Kidney (tissue), 14 donors: ENCODE data around the gene AFG3L2. TPM values are rescaled to one million over a fixed set of nuclear protein-coding genes. Genes with fewer than 3 reads are reported as not detected.

Experiments
- DNase-seq, 5 donors: peaks; one replicate each; pipeline ENCODE4 v3.0.0-alpha.2; 2013 to 2020
- FAIRE-seq: peaks from 2 replicates; lab custom pipeline; 2012; peaks lifted over from hg19 to GRCh38; lab: Jason Lieb, UNC
- H3K27ac ChIP-seq, 2 donors: one replicate each; pipeline ENCODE4 v1.7.0; 2013; ENCODE audit warnings: low read depth in 2 of 2, low read length in 2 of 2, inconsistent platforms in 1 of 2
- H3K27me3 ChIP-seq: one replicate; pipeline ENCODE4 v1.7.1; 2013; ENCODE audit warnings: low read length, inconsistent platforms; ENCODE audit not compliant: control insufficient read depth, insufficient read depth
- H3K36me3 ChIP-seq, 3 donors: one replicate each; pipeline versions ENCODE4 v1.7.0 to v1.7.1; 2013; ENCODE audit warnings: low read length in 3 of 3, control low read depth in 1 of 3, inconsistent platforms in 1 of 3; ENCODE audit not compliant: insufficient read depth in 3 of 3, control insufficient read depth in 2 of 3
- H3K4me1 ChIP-seq, 3 donors: one replicate each; pipeline versions ENCODE4 v1.7.0 to v1.7.1; 2013; ENCODE audit warnings: low read length in 3 of 3, inconsistent platforms in 1 of 3, low read depth in 1 of 3; ENCODE audit not compliant: control insufficient read depth in 2 of 3, insufficient read depth in 2 of 3
- H3K4me3 ChIP-seq, 3 donors: one replicate each; pipeline versions ENCODE4 v1.7.0 to v1.8.1; 2013; ENCODE audit warnings: low read length in 3 of 3, control low read depth in 1 of 3, inconsistent platforms in 1 of 3
- H3K9ac ChIP-seq, 3 donors: one replicate each; pipeline versions ENCODE4 v1.7.0 to v1.7.1; 2013; ENCODE audit warnings: low read length in 3 of 3, control low read depth in 1 of 3, inconsistent platforms in 1 of 3
- H3K9me3 ChIP-seq, 3 donors: one replicate each; pipeline versions ENCODE4 v1.7.0 to v1.7.1; 2013; ENCODE audit warnings: low read length in 3 of 3, control low read depth in 1 of 3, inconsistent platforms in 1 of 3; ENCODE audit not compliant: control insufficient read depth in 2 of 3, insufficient read depth in 1 of 3
- CTCF ChIP-seq: IDR thresholded peaks from 3 replicates; pipeline ENCODE4 v1.5.1; 2012; ENCODE audit warnings: mild to moderate bottlenecking, moderate library complexity, borderline replicate concordance; ENCODE audit not compliant: insufficient read depth; ENCODE audit errors: extremely low read depth
- intact Hi-C: fragments of 100-400 bp; cut with DNase I; formaldehyde crosslinking; loops from one replicate; pipeline ENCODE4 v1.11.1; 2022
- polyA plus RNA-seq: library from polyadenylated mRNA; stranded (reverse); fragments of 350-450 nt; fragmentation: Illumina TruSeq; extraction: RNeasy Lipid Tissue Mini Kit (QIAGEN cat#74804); gene quantifications from one replicate; pipeline ENCODE4 v1.2.3, GENCODE V29; 2014; ENCODE audit warnings: low read depth, low replicate concordance; ENCODE audit not compliant: insufficient read depth
- total RNA-seq: library from RNA; stranded (reverse); fragmentation: NEBNext Ultra II Directional; extraction: Animal tissue kit (Norgen Biotek cat#: 25700); gene quantifications from one replicate; pipeline ENCODE4 v1.2.1, GENCODE V29; 2021
- donor health status: control.
- donor health status: control.
- donor health status: control.
- donor health status: control.
- donor health status: control.
- donor health status: DM: yes; HTN: yes; CAD: no.
- donor health status: Normal renal cell carcinoma (clear cell type).

Gene AFG3L2
- total and polyA plus RNA-seq, 2 donors from 2014 or later = 55.9 to 62.7 TPM

- Histone ChIP-seq H3K4me3 (peak overlapping the region; percentile 39 to 62 (median 54)), H3K27ac (no peak overlapping the region), H3K4me1 (peaks cover 0 to 4% (median 0%) of the 10 kb centered on the region in 3 donors), H3K9me3 (no peaks in the 10 kb centered on the region), H3K27me3 (no peaks in the 10 kb centered on the region), H3K9ac (peak overlapping the region; percentile 2 to 38 (median 13)), H3K36me3 (no peaks in the 10 kb centered on the region)
- FAIRE-seq (no peak), DNase-seq (peak in 1 of 5 donors; percentile 43)
- no peak for TF ChIP-seq CTCF
- intact Hi-C loops = no loop called here
Observed at GRCh38 chr18:12408247-12408869, 31.3 kb upstream of the AFG3L2 start.

- Histone ChIP-seq H3K27me3 (no peaks in the 10 kb centered on the region), H3K4me1 (peaks cover 0 to 4% (median 0%) of the 10 kb centered on the region in 3 donors), H3K9me3 (no peaks in the 10 kb centered on the region), H3K36me3 (no peaks in the 10 kb centered on the region), H3K4me3 (no peak overlapping the region), H3K27ac (no peak overlapping the region), H3K9ac (no peak overlapping the region)
- FAIRE-seq = no peak
- no peak for TF ChIP-seq CTCF
- intact Hi-C loops = no loop called here
- DNase-seq = no peak
Observed at GRCh38 chr18:12406371-12407111, 29.5 kb upstream of the AFG3L2 start.

GRCh38 chr18:12405066-12405465, 28.0 kb upstream of the AFG3L2 start:
- intact Hi-C loops = no loop called here
- FAIRE-seq (no peak), DNase-seq (no peak)

More at GRCh38 chr18:12405066-12405465, 28.0 kb upstream of the AFG3L2 start:
- no peaks in the 10 kb centered on the region for H3K27me3 ChIP-seq
- H3K36me3 ChIP-seq = no peaks in the 10 kb centered on the region
- no peak for TF ChIP-seq CTCF
- H3K27ac ChIP-seq = no peak overlapping the region
- no peak overlapping the region for H3K4me3 ChIP-seq
- no peak overlapping the region for H3K9ac ChIP-seq
- peaks cover 0 to 4% (median 0%) of the 10 kb centered on the region in 3 donors for H3K4me1 ChIP-seq
- H3K9me3 ChIP-seq = no peaks in the 10 kb centered on the region
